ENCODE results near the gene FOXO1.

Gene FOXO1

DNA sequence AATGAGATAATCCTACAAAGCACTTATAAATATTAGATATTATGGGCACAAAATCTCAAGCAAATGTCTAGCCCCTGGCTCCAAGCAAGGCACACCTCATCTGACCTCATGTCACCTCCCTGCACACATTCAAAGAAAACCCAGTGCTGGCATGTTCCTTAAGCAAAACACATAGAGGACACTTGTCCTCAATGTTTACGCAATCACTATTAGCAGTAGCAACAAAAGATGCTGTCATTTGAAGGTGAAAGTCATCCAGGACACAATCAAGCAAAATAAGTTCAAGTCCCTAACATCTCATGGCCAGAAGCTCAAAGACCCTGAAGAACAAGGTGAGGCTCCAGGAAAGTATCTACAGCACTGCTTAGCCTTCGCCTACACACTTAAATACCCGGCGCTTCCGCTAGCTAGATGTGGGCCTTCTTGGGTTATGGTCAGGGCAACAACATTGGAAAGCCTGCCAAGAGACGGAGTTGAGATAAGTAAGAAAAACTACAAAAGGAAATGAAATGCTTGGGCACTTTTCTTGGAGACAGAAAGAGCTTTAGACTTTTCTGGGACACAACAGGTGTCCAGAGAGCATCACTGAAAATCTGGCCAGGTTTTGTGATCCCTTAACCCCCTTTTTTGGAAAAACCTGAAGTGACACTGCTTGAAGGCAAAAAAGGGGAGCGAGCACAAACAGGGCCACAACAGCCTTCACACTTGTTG is 85.7 kb downstream of the FOXO1 start:
- no peaks in the 10 kb centered on the region for H3K36me3 ChIP-seq (ENCODE audit: low read length)
- H3K4me3 ChIP-seq (ENCODE audit: insufficient read depth, low read length, poor library complexity, severe bottlenecking): no peak overlapping the region
- peak overlapping the region; percentile 87 for H3K27ac ChIP-seq (ENCODE audit: low read depth, low read length)
- peaks cover 99% of the 10 kb centered on the region for H3K79me2 ChIP-seq (ENCODE audit: insufficient read depth, low read length)
- TF ChIP-seq, protein P1, sequence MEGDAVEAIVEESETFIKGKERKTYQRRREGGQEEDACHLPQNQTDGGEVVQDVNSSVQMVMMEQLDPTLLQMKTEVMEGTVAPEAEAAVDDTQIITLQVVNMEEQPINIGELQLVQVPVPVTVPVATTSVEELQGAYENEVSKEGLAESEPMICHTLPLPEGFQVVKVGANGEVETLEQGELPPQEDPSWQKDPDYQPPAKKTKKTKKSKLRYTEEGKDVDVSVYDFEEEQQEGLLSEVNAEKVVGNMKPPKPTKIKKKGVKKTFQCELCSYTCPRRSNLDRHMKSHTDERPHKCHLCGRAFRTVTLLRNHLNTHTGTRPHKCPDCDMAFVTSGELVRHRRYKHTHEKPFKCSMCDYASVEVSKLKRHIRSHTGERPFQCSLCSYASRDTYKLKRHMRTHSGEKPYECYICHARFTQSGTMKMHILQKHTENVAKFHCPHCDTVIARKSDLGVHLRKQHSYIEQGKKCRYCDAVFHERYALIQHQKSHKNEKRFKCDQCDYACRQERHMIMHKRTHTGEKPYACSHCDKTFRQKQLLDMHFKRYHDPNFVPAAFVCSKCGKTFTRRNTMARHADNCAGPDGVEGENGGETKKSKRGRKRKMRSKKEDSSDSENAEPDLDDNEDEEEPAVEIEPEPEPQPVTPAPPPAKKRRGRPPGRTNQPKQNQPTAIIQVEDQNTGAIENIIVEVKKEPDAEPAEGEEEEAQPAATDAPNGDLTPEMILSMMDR (IDR thresholded peaks at IDR 0.05; ENCODE audit: insufficient read depth, low read length, poor library complexity, severe bottlenecking): no peak
- TF ChIP-seq EZH2phosphoT487 (conservative IDR thresholded peaks at IDR 0.05; ENCODE audit: low read length): no peak
- H3K9ac ChIP-seq (ENCODE audit: low read length): peak overlapping the region; percentile 41; the same call in 1 of the 2 replicates
- no peaks in the 10 kb centered on the region for H3K9me2 ChIP-seq (replicated peaks; ENCODE audit: insufficient read depth, low read length)
- peaks cover 45% of the 10 kb centered on the region for H3F3A ChIP-seq (ENCODE audit: insufficient read depth)
- H3K9me3 ChIP-seq (ENCODE audit: insufficient read depth, low read length): no peaks in the 10 kb centered on the region; the same call in 1 of the 2 replicates
- no peaks in the 10 kb centered on the region for H3K27me3 ChIP-seq (ENCODE audit: low read length)
- peak overlapping the region; percentile 67 for H3K4me2 ChIP-seq (ENCODE audit: low read depth, low read length, poor library complexity, severe bottlenecking)
- no peak overlapping the region for H2AFZ ChIP-seq (ENCODE audit: low read depth, low read length, severe bottlenecking)
- H4K20me1 ChIP-seq (ENCODE audit: low read depth, low read length): peaks cover 11% of the 10 kb centered on the region; the same call in 1 of the 2 replicates

DNA sequence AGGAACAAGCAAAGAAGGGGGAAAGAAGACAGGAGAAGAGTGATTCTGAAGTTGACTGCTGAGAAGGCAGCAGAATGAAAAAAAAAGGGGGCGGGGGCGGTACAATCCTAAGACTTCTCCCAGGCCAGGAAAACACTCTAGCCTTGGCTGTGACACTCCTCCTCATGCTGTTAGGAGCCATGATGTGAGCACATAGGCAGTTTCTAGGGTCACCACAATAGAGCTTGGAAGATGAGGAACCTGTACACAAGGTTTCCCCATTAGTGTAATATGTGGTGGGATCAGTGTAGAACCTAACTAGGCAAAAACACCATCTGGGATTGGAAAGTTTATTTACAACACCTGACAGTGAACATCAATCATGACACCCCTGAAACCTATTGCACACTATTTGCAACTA is 86.9 kb downstream of the FOXO1 start:
- no peak overlapping the region for H2AFZ ChIP-seq (ENCODE audit: low read depth, low read length, severe bottlenecking)
- no peaks in the 10 kb centered on the region for H3K36me3 ChIP-seq (ENCODE audit: low read length)
- peak overlapping the region; percentile 67 for H3K4me2 ChIP-seq (ENCODE audit: low read depth, low read length, poor library complexity, severe bottlenecking)
- peaks cover 15% of the 10 kb centered on the region; the same call in 1 of the 2 replicates for H4K20me1 ChIP-seq (ENCODE audit: low read depth, low read length)
- peaks cover 99% of the 10 kb centered on the region for H3K79me2 ChIP-seq (ENCODE audit: insufficient read depth, low read length)
- H3F3A ChIP-seq (ENCODE audit: insufficient read depth): peaks cover 49% of the 10 kb centered on the region
- TF ChIP-seq EZH2phosphoT487 (conservative IDR thresholded peaks at IDR 0.05; ENCODE audit: low read length): no peak
- TF ChIP-seq, protein P1 (IDR thresholded peaks at IDR 0.05; ENCODE audit: insufficient read depth, low read length, poor library complexity, severe bottlenecking): no peak
- H3K27ac ChIP-seq (ENCODE audit: low read depth, low read length): peak overlapping the region; percentile 19; the same call in 1 of the 2 replicates
- H3K9me3 ChIP-seq (ENCODE audit: insufficient read depth, low read length): no peaks in the 10 kb centered on the region; the same call in 1 of the 2 replicates
- no peaks in the 10 kb centered on the region for H3K9me2 ChIP-seq (replicated peaks; ENCODE audit: insufficient read depth, low read length)
- H3K27me3 ChIP-seq (ENCODE audit: low read length): no peaks in the 10 kb centered on the region
- H3K9ac ChIP-seq (ENCODE audit: low read length): no peak overlapping the region
- no peak overlapping the region for H3K4me3 ChIP-seq (ENCODE audit: insufficient read depth, low read length, poor library complexity, severe bottlenecking)

DNA sequence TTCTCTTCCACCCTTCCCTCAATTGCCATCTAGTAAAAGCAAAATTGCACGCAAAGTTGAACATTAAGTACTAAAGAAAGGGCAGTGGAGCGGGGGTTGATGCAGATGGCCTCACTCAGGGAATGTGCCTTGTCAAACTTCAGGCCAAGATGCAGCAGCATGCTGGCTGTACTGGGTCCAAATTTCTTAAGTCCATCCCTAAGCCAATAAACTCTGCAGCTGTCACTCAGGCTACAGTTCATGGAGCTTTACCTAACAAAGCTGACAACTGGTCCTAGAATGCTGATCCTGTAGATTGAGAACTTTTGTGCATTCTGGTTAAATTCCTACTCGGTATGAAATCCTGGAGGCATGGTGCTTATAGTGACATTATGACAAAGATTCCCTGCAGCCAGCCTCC is 88.4 kb downstream of the FOXO1 start:
- TF ChIP-seq, protein P1 (IDR thresholded peaks at IDR 0.05; ENCODE audit: insufficient read depth, low read length, poor library complexity, severe bottlenecking): no peak
- no peak for TF ChIP-seq EZH2phosphoT487 (conservative IDR thresholded peaks at IDR 0.05; ENCODE audit: low read length)
- peak overlapping the region; percentile 13 for H3K4me2 ChIP-seq (ENCODE audit: low read depth, low read length, poor library complexity, severe bottlenecking)
- no peaks in the 10 kb centered on the region; the same call in 1 of the 2 replicates for H3K9me3 ChIP-seq (ENCODE audit: insufficient read depth, low read length)
- no peaks in the 10 kb centered on the region for H3K27me3 ChIP-seq (ENCODE audit: low read length)
- peaks cover 29% of the 10 kb centered on the region; the same call in 1 of the 2 replicates for H4K20me1 ChIP-seq (ENCODE audit: low read depth, low read length)
- H3K36me3 ChIP-seq (ENCODE audit: low read length): no peaks in the 10 kb centered on the region
- H3K27ac ChIP-seq (ENCODE audit: low read depth, low read length): peak overlapping the region; percentile 27; the same call in 1 of the 2 replicates
- H3K9ac ChIP-seq (ENCODE audit: low read length): 0 out of 2 replicates have a peak overlapping the region, but pooled peaks have one; percentile 2
- H2AFZ ChIP-seq (ENCODE audit: low read depth, low read length, severe bottlenecking): no peak overlapping the region
- H3F3A ChIP-seq (ENCODE audit: insufficient read depth): peaks cover 52% of the 10 kb centered on the region
- H3K79me2 ChIP-seq (ENCODE audit: insufficient read depth, low read length): peaks cover 99% of the 10 kb centered on the region
- no peak overlapping the region for H3K4me3 ChIP-seq (ENCODE audit: insufficient read depth, low read length, poor library complexity, severe bottlenecking)
- H3K9me2 ChIP-seq (replicated peaks; ENCODE audit: insufficient read depth, low read length): no peaks in the 10 kb centered on the region

Data from SU-DHL-6 (cell line).